GM23338 (cell line): Measurements from ENCODE around the gene GNPTG. TPM values are rescaled to one million over a fixed set of nuclear protein-coding genes. Genes with fewer than 3 reads are reported as not detected.
A peak's percentile ranks its signal among the peaks of the same experiment; 100 is the strongest.
"Not testable (repeated sequence)": the region's sequence is repeated elsewhere in the genome, so short reads cannot be mapped to it uniquely, and the experiment has no call there.

ENCODE experiments used
- ATAC-seq: fragments of 200-7000 bp; cut with Tn5 transposase; 3 replicates; pipeline ENCODE4 v1.9.1; 2020
- DNase-seq: peaks from one replicate; pipeline ENCODE4 v3.0.0-alpha.2; 2015; ENCODE audit warnings: low spot score
- H2AFZ ChIP-seq: fragments of 200-600 bp; sonication (generic); 2 replicates; pipeline ENCODE4 v1.8.0; 2016; ENCODE audit warnings: antibody characterized with exemption, mild to moderate bottlenecking, moderate library complexity
- H3F3A ChIP-seq: fragments of 200-600 bp; sonication (generic); replicated peaks from 2 replicates; pipeline ENCODE4 v1.8.0; 2017; ENCODE audit warnings: antibody characterized with exemption, mixed run types, low read depth
- H3K27ac ChIP-seq: fragments of 200-600 bp; sonication (generic); 2 replicates; pipeline ENCODE4 v1.6.1; 2016; ENCODE audit warnings: low read depth
- H3K27me3 ChIP-seq: fragments of 200-600 bp; sonication (generic); 2 replicates; pipeline ENCODE4 v1.8.0; 2016; ENCODE audit warnings: mild to moderate bottlenecking, mixed run types, moderate library complexity; ENCODE audit not compliant: insufficient read depth
- H3K36me3 ChIP-seq: fragments of 200-600 bp; sonication (generic); 2 replicates; pipeline ENCODE4 v1.8.0; 2016; ENCODE audit warnings: mild to moderate bottlenecking; ENCODE audit not compliant: insufficient read depth
- H3K4me1 ChIP-seq: fragments of 200-600 bp; sonication (generic); 2 replicates; pipeline ENCODE4 v1.8.0; 2016; ENCODE audit warnings: mild to moderate bottlenecking, moderate library complexity; ENCODE audit not compliant: insufficient read depth
- H3K4me2 ChIP-seq: fragments of 200-600 bp; sonication (generic); 2 replicates; pipeline ENCODE4 v1.7.1; 2017; ENCODE audit warnings: mixed run types
- H3K4me3 ChIP-seq: fragments of 200-600 bp; sonication (generic); 2 replicates; pipeline ENCODE4 v1.6.1; 2016; ENCODE audit warnings: mixed run types
- H3K79me2 ChIP-seq: fragments of 200-600 bp; sonication (generic); replicated peaks from 2 replicates; pipeline ENCODE4 v1.8.0; 2017; ENCODE audit warnings: mild to moderate bottlenecking; ENCODE audit not compliant: insufficient read depth
- H3K9me2 ChIP-seq: fragments of 200-600 bp; sonication (generic); 2 replicates; pipeline ENCODE4 v1.8.0; 2017; ENCODE audit not compliant: insufficient read depth
- H4K20me1 ChIP-seq: fragments of 200-600 bp; sonication (generic); replicated peaks from 2 replicates; pipeline ENCODE4 v1.8.0; 2017; ENCODE audit warnings: mild to moderate bottlenecking; ENCODE audit not compliant: insufficient read depth
- H3K27ac Mint-ChIP-seq: 2 replicates; pipeline ENCODE4 v1.8.0; 2020; ENCODE audit warnings: inconsistent platforms, mild to moderate bottlenecking, moderate library complexity, mixed read lengths
- H3K27me3 Mint-ChIP-seq: 3 replicates; pipeline ENCODE4 v1.8.0; 2022; ENCODE audit warnings: low read depth, mild to moderate bottlenecking, moderate library complexity, mixed read lengths, inconsistent platforms; ENCODE audit not compliant: insufficient read depth, poor library complexity
- H3K36me3 Mint-ChIP-seq: 3 replicates; pipeline ENCODE4 v1.8.0; 2021; ENCODE audit warnings: low read depth, mild to moderate bottlenecking, inconsistent platforms, moderate library complexity, mixed read lengths
- H3K4me1 Mint-ChIP-seq: 3 replicates; pipeline ENCODE4 v1.8.0; 2020; ENCODE audit warnings: mild to moderate bottlenecking, inconsistent platforms, mixed read lengths
- H3K4me3 Mint-ChIP-seq: 3 replicates; pipeline ENCODE4 v1.8.0; 2021; ENCODE audit warnings: moderate library complexity, mild to moderate bottlenecking, inconsistent platforms, mixed read lengths
- H3K9me3 Mint-ChIP-seq: 3 replicates; pipeline ENCODE4 v1.8.0; 2020; ENCODE audit warnings: moderate library complexity, mild to moderate bottlenecking, inconsistent platforms, mixed read lengths
- NANOG ChIP-seq: IDR thresholded peaks from 2 replicates; pipeline ENCODE4 v1.6.1; 2016; ENCODE audit warnings: antibody characterized with exemption, borderline replicate concordance
- REST ChIP-seq: IDR thresholded peaks from one replicate; pipeline ENCODE4 v1.6.1; 2018; ENCODE audit warnings: antibody characterized with exemption; ENCODE audit not compliant: unreplicated experiment
- polyA plus RNA-seq: library from polyadenylated mRNA; unstranded; fragments of >200 nt; fragmentation: Nextera tagmentation; extraction: Ambion mirVana; gene quantifications from 2 replicates; pipeline ENCODE4 v1.2.1, GENCODE V29; 2016
- total RNA-seq: library from RNA; depleted of rRNA; stranded (reverse); fragments of >200 nt; shearing (Covaris generic); gene quantifications from 2 replicates; pipeline ENCODE4 v1.2.3, GENCODE V29; 2014
- TF ChIP-seq, protein P1 (sequence below), 2 experiments: fragments of 200-600 bp in 1 of 2; sonication (generic) in 1 of 2; conservative IDR thresholded peaks; 2 replicates each; pipeline versions ENCODE4 v1.5.1 to v1.6.1; 2016 to 2017; ENCODE audit warnings: antibody characterized with exemption in 2 of 2, low read depth in 2 of 2, mild to moderate bottlenecking in 2 of 2, moderate library complexity in 1 of 2

The GNPTG gene
- total and polyA plus RNA-seq, 2 experiments from 2014 or later: 23.3 to 41.0 TPM

GRCh38 chr16:1328961-1329360 lies 22.8 kb upstream of the GNPTG start:
- not testable (repeated sequence) for H3K79me2 ChIP-seq, H3K9me2 ChIP-seq, H3K4me3 ChIP-seq, DNase-seq, H3K4me3 Mint-ChIP-seq, ATAC-seq, H3F3A ChIP-seq, H4K20me1 ChIP-seq, H3K27ac Mint-ChIP-seq, H3K36me3 ChIP-seq, H3K4me1 ChIP-seq, H2AFZ ChIP-seq, H3K4me2 ChIP-seq, H3K9me3 Mint-ChIP-seq, H3K27ac ChIP-seq
- peaks cover 18% of the 10 kb centered on the region for H3K4me1 Mint-ChIP-seq
- peaks cover 16% of the 10 kb centered on the region for H3K27me3 Mint-ChIP-seq
- peaks cover 11% of the 10 kb centered on the region for H3K36me3 Mint-ChIP-seq
- H3K27me3 ChIP-seq: peaks cover 16% of the 10 kb centered on the region

- peak; percentile 19 for ATAC-seq
- DNase-seq: peak; percentile 84
- 0 out of 2 replicates have a peak, but pooled peaks cover 5% of the 10 kb centered on the region for H3F3A ChIP-seq
- no peak overlapping the region for H3K27ac ChIP-seq
- no peak overlapping the region for H3K4me2 ChIP-seq
- H3K4me1 ChIP-seq: peaks cover 10% of the 10 kb centered on the region
- no peak overlapping the region for H2AFZ ChIP-seq
- Mint-ChIP-seq H3K27me3 (peaks cover 27% of the 10 kb centered on the region), H3K27ac (no peak overlapping the region), H3K36me3 (no peaks in the 10 kb centered on the region; the same call in 2 of the 3 replicates), H3K4me3 (no peak overlapping the region), H3K4me1 (peaks cover 17% of the 10 kb centered on the region), H3K9me3 (no peaks in the 10 kb centered on the region)
- no peaks in the 10 kb centered on the region for H3K9me2 ChIP-seq
- no peaks in the 10 kb centered on the region for H3K36me3 ChIP-seq
- H3K4me3 ChIP-seq: no peak overlapping the region
- TF ChIP-seq, protein P1, sequence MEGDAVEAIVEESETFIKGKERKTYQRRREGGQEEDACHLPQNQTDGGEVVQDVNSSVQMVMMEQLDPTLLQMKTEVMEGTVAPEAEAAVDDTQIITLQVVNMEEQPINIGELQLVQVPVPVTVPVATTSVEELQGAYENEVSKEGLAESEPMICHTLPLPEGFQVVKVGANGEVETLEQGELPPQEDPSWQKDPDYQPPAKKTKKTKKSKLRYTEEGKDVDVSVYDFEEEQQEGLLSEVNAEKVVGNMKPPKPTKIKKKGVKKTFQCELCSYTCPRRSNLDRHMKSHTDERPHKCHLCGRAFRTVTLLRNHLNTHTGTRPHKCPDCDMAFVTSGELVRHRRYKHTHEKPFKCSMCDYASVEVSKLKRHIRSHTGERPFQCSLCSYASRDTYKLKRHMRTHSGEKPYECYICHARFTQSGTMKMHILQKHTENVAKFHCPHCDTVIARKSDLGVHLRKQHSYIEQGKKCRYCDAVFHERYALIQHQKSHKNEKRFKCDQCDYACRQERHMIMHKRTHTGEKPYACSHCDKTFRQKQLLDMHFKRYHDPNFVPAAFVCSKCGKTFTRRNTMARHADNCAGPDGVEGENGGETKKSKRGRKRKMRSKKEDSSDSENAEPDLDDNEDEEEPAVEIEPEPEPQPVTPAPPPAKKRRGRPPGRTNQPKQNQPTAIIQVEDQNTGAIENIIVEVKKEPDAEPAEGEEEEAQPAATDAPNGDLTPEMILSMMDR (conservative IDR thresholded peaks at IDR 0.05; ENCODE audit: low read depth in 2 of 2): peak; percentile 86
- TF ChIP-seq NANOG: no peak
- TF ChIP-seq REST: no peak
- H4K20me1 ChIP-seq: no peaks in the 10 kb centered on the region; the same call in 1 of the 2 replicates
- peaks cover 30% of the 10 kb centered on the region for H3K27me3 ChIP-seq
- H3K79me2 ChIP-seq: no peaks in the 10 kb centered on the region
Observed at GRCh38 chr16:1330260-1330914, 21.3 kb upstream of the GNPTG start.
